Measurements from ENCODE around the gene AFAP1L1. TPM values are rescaled to one million over a fixed set of nuclear protein-coding genes. Genes with fewer than 3 reads are reported as not detected.
A peak's percentile ranks its signal among the peaks of the same experiment; 100 is the strongest.

The AFAP1L1 gene
- total RNA-seq, 1 donor from 2014 or later = 54.8 TPM

- no peak for ATAC-seq
- no peak for DNase-seq (ENCODE audit: low spot score)
- intact Hi-C loops (cut with DNase I) = no loop called here
These were observed 88.6 kb downstream of the AFAP1L1 start for GRCh38 chr5:149360272-149360671.

GRCh38 chr5:149362541-149362940 lies 90.9 kb downstream of the AFAP1L1 start:
- ATAC-seq = no peak
- DNase-seq (ENCODE audit: low spot score) = no peak
- intact Hi-C loops (cut with DNase I) = no loop called here

GRCh38 chr5:149363358-149363757 lies 91.7 kb downstream of the AFAP1L1 start:
- no peak for ATAC-seq
- intact Hi-C loops (cut with DNase I) = no loop called here

GRCh38 chr5:149363936-149364335 lies 92.3 kb downstream of the AFAP1L1 start:
- no peak for ATAC-seq
- intact Hi-C loops (cut with DNase I) = no loop called here

More at GRCh38 chr5:149363358-149363757, 91.7 kb downstream of the AFAP1L1 start:
- no peak for DNase-seq (ENCODE audit: low spot score)

GRCh38 chr5:149364719-149365118 lies 93.1 kb downstream of the AFAP1L1 start:
- ATAC-seq (no peak), DNase-seq (ENCODE audit: low spot score) (no peak)
- intact Hi-C loops (cut with DNase I) = no loop called here

More at GRCh38 chr5:149363936-149364335, 92.3 kb downstream of the AFAP1L1 start:
- DNase-seq (ENCODE audit: low spot score) = no peak

GRCh38 chr5:149365418-149365817 lies 93.8 kb downstream of the AFAP1L1 start:
- no peak for DNase-seq (ENCODE audit: low spot score)
- intact Hi-C loops (cut with DNase I) = no loop called here
- no peak for ATAC-seq

- DNase-seq (ENCODE audit: low spot score) (no peak), ATAC-seq (no peak)
- intact Hi-C loops (cut with DNase I) = no loop called here
These were observed 94.6 kb downstream of the AFAP1L1 start for GRCh38 chr5:149366169-149366729.

GRCh38 chr5:149367249-149367971 lies 95.8 kb downstream of the AFAP1L1 start:
- ATAC-seq (peak; percentile 66), DNase-seq (ENCODE audit: low spot score) (peak; percentile 72)
- intact Hi-C loops (cut with DNase I) = no loop called here

GRCh38 chr5:149367972-149368645 lies 96.5 kb downstream of the AFAP1L1 start:
- intact Hi-C loops (cut with DNase I) = no loop called here
- peak; percentile 55 for DNase-seq (ENCODE audit: low spot score)
- ATAC-seq = no peak

GRCh38 chr5:149370878-149371277 lies 99.2 kb downstream of the AFAP1L1 start:
- intact Hi-C loops (cut with DNase I) = no loop called here
- ATAC-seq (no peak), DNase-seq (ENCODE audit: low spot score) (no peak)

GRCh38 chr5:149371296-149371962 lies 99.8 kb downstream of the AFAP1L1 start:
- peak; percentile 81 for ATAC-seq
- intact Hi-C loops (cut with DNase I) = no loop called here
- DNase-seq (ENCODE audit: low spot score) = no peak

GRCh38 chr5:149372076-149372795 lies 100.6 kb downstream of the AFAP1L1 start:
- ATAC-seq = no peak
- no peak for DNase-seq (ENCODE audit: low spot score)

GRCh38 chr5:149372932-149373331 lies 101.3 kb downstream of the AFAP1L1 start:
- DNase-seq (ENCODE audit: low spot score) (no peak), ATAC-seq (no peak)
- intact Hi-C loops (cut with DNase I) = no loop called here

More at GRCh38 chr5:149372076-149372795, 100.6 kb downstream of the AFAP1L1 start:
- intact Hi-C loops (cut with DNase I) = no loop called here

GRCh38 chr5:149374303-149374702 lies 102.6 kb downstream of the AFAP1L1 start:
- ATAC-seq (no peak), DNase-seq (ENCODE audit: low spot score) (no peak)
- intact Hi-C loops (cut with DNase I) = no loop called here

GRCh38 chr5:149374801-149375200 lies 103.1 kb downstream of the AFAP1L1 start:
- no peak for DNase-seq (ENCODE audit: low spot score)
- intact Hi-C loops (cut with DNase I) = no loop called here
- ATAC-seq = no peak

- intact Hi-C loops (cut with DNase I) = no loop called here
- DNase-seq (ENCODE audit: low spot score) = no peak
- no peak for ATAC-seq
These were observed 103.8 kb downstream of the AFAP1L1 start for GRCh38 chr5:149375434-149375833.

- intact Hi-C loops (cut with DNase I) = no loop called here
- ATAC-seq (no peak), DNase-seq (ENCODE audit: low spot score) (no peak)
These were observed 104.4 kb downstream of the AFAP1L1 start for GRCh38 chr5:149376104-149376503.

- no peak for DNase-seq (ENCODE audit: low spot score)
- no peak for ATAC-seq
- intact Hi-C loops (cut with DNase I) = no loop called here
These were observed 105.2 kb downstream of the AFAP1L1 start for GRCh38 chr5:149376711-149377447.

Data from sciatic nerve (tissue), 2 donors.